ENCODE results near the gene PARD3B.

The PARD3B gene

GRCh38 chr2:205166745-205167144 lies 621.5 kb downstream of the PARD3B start:
- Histone ChIP-seq H3K36me3 (ENCODE audit: insufficient read depth, insufficient read length, low read length) (no peaks in the 10 kb centered on the region), H3K4me1 (ENCODE audit: insufficient read depth, insufficient read length) (no peaks in the 10 kb centered on the region), H3K9me3 (ENCODE audit: insufficient read depth, low read length) (no peaks in the 10 kb centered on the region), H3K9ac (ENCODE audit: insufficient read length, low read depth) (no peak overlapping the region), H3K27me3 (ENCODE audit: insufficient read depth, insufficient read length) (no peaks in the 10 kb centered on the region), H3K4me3 (ENCODE audit: insufficient read length, low read depth) (no peak overlapping the region)
- DNase-seq (ENCODE audit: low read depth, low spot score), result no peak
- no peak for TF ChIP-seq SUZ12 (IDR thresholded peaks at IDR 0.05; ENCODE audit: extremely low read depth, insufficient read depth, insufficient read length)
- no peak for TF ChIP-seq ZNF274 (IDR thresholded peaks at IDR 0.05; ENCODE audit: low read depth, low read length)
- no peak for TF ChIP-seq YY1 (IDR thresholded peaks at IDR 0.05; ENCODE audit: insufficient read depth, insufficient read length)

- H3K27me3 ChIP-seq (ENCODE audit: insufficient read depth, insufficient read length), result no peaks in the 10 kb centered on the region
- H3K36me3 ChIP-seq (ENCODE audit: insufficient read depth, insufficient read length, low read length), result no peaks in the 10 kb centered on the region
- H3K9me3 ChIP-seq (ENCODE audit: insufficient read depth, low read length), result no peaks in the 10 kb centered on the region
- TF ChIP-seq ZNF274 (IDR thresholded peaks at IDR 0.05; ENCODE audit: low read depth, low read length) (no peak), YY1 (IDR thresholded peaks at IDR 0.05; ENCODE audit: insufficient read depth, insufficient read length) (no peak), SUZ12 (IDR thresholded peaks at IDR 0.05; ENCODE audit: extremely low read depth, insufficient read depth, insufficient read length) (no peak)
- DNase-seq (ENCODE audit: low read depth, low spot score), result no peak
- no peak overlapping the region for H3K4me3 ChIP-seq (ENCODE audit: insufficient read length, low read depth)
- H3K4me1 ChIP-seq (ENCODE audit: insufficient read depth, insufficient read length), result no peaks in the 10 kb centered on the region
- no peak overlapping the region for H3K9ac ChIP-seq (ENCODE audit: insufficient read length, low read depth)
Observed at GRCh38 chr2:205169012-205169411, 623.7 kb downstream of the PARD3B start.

- Histone ChIP-seq H3K4me1 (ENCODE audit: insufficient read depth, insufficient read length) (no peaks in the 10 kb centered on the region), H3K27me3 (ENCODE audit: insufficient read depth, insufficient read length) (no peaks in the 10 kb centered on the region), H3K9me3 (ENCODE audit: insufficient read depth, low read length) (no peaks in the 10 kb centered on the region), H3K36me3 (ENCODE audit: insufficient read depth, insufficient read length, low read length) (no peaks in the 10 kb centered on the region), H3K4me3 (ENCODE audit: insufficient read length, low read depth) (no peak overlapping the region), H3K9ac (ENCODE audit: insufficient read length, low read depth) (no peak overlapping the region)
- TF ChIP-seq SUZ12 (IDR thresholded peaks at IDR 0.05; ENCODE audit: extremely low read depth, insufficient read depth, insufficient read length), result no peak
- TF ChIP-seq YY1 (IDR thresholded peaks at IDR 0.05; ENCODE audit: insufficient read depth, insufficient read length), result no peak
- no peak for TF ChIP-seq ZNF274 (IDR thresholded peaks at IDR 0.05; ENCODE audit: low read depth, low read length)
- DNase-seq (ENCODE audit: low read depth, low spot score), result no peak
Observed at GRCh38 chr2:205169464-205169863, 624.2 kb downstream of the PARD3B start.

GRCh38 chr2:205170399-205170798 lies 625.1 kb downstream of the PARD3B start:
- no peaks in the 10 kb centered on the region for H3K9me3 ChIP-seq (ENCODE audit: insufficient read depth, low read length)
- H3K4me3 ChIP-seq (ENCODE audit: insufficient read length, low read depth), result no peak overlapping the region
- DNase-seq (ENCODE audit: low read depth, low spot score), result no peak
- H3K27me3 ChIP-seq (ENCODE audit: insufficient read depth, insufficient read length), result no peaks in the 10 kb centered on the region
- TF ChIP-seq ZNF274 (IDR thresholded peaks at IDR 0.05; ENCODE audit: low read depth, low read length), result no peak
- TF ChIP-seq YY1 (IDR thresholded peaks at IDR 0.05; ENCODE audit: insufficient read depth, insufficient read length), result no peak
- TF ChIP-seq SUZ12 (IDR thresholded peaks at IDR 0.05; ENCODE audit: extremely low read depth, insufficient read depth, insufficient read length), result no peak
- no peaks in the 10 kb centered on the region for H3K4me1 ChIP-seq (ENCODE audit: insufficient read depth, insufficient read length)
- H3K9ac ChIP-seq (ENCODE audit: insufficient read length, low read depth), result no peak overlapping the region
- no peaks in the 10 kb centered on the region for H3K36me3 ChIP-seq (ENCODE audit: insufficient read depth, insufficient read length, low read length)

- H3K4me1 ChIP-seq (ENCODE audit: insufficient read depth, insufficient read length), result no peaks in the 10 kb centered on the region
- H3K4me3 ChIP-seq (ENCODE audit: insufficient read length, low read depth), result no peak overlapping the region
- DNase-seq (ENCODE audit: low read depth, low spot score), result no peak
- TF ChIP-seq ZNF274 (IDR thresholded peaks at IDR 0.05; ENCODE audit: low read depth, low read length) (no peak), SUZ12 (IDR thresholded peaks at IDR 0.05; ENCODE audit: extremely low read depth, insufficient read depth, insufficient read length) (no peak), YY1 (IDR thresholded peaks at IDR 0.05; ENCODE audit: insufficient read depth, insufficient read length) (no peak)
- no peaks in the 10 kb centered on the region for H3K36me3 ChIP-seq (ENCODE audit: insufficient read depth, insufficient read length, low read length)
- no peaks in the 10 kb centered on the region for H3K9me3 ChIP-seq (ENCODE audit: insufficient read depth, low read length)
- H3K9ac ChIP-seq (ENCODE audit: insufficient read length, low read depth), result no peak overlapping the region
- no peaks in the 10 kb centered on the region for H3K27me3 ChIP-seq (ENCODE audit: insufficient read depth, insufficient read length)
Observed at GRCh38 chr2:205171261-205171940, 626.1 kb downstream of the PARD3B start.

- Histone ChIP-seq H3K27me3 (ENCODE audit: insufficient read depth, insufficient read length) (no peaks in the 10 kb centered on the region), H3K9me3 (ENCODE audit: insufficient read depth, low read length) (no peaks in the 10 kb centered on the region), H3K4me3 (ENCODE audit: insufficient read length, low read depth) (no peak overlapping the region), H3K36me3 (ENCODE audit: insufficient read depth, insufficient read length, low read length) (no peaks in the 10 kb centered on the region), H3K4me1 (ENCODE audit: insufficient read depth, insufficient read length) (no peaks in the 10 kb centered on the region), H3K9ac (ENCODE audit: insufficient read length, low read depth) (no peak overlapping the region)
- no peak for TF ChIP-seq ZNF274 (IDR thresholded peaks at IDR 0.05; ENCODE audit: low read depth, low read length)
- TF ChIP-seq SUZ12 (IDR thresholded peaks at IDR 0.05; ENCODE audit: extremely low read depth, insufficient read depth, insufficient read length), result no peak
- TF ChIP-seq YY1 (IDR thresholded peaks at IDR 0.05; ENCODE audit: insufficient read depth, insufficient read length), result no peak
- DNase-seq (ENCODE audit: low read depth, low spot score), result no peak
Observed at GRCh38 chr2:205175831-205176230, 630.6 kb downstream of the PARD3B start.

GRCh38 chr2:205176546-205176945 lies 631.3 kb downstream of the PARD3B start:
- no peak for DNase-seq (ENCODE audit: low read depth, low spot score)
- TF ChIP-seq YY1 (IDR thresholded peaks at IDR 0.05; ENCODE audit: insufficient read depth, insufficient read length) (no peak), ZNF274 (IDR thresholded peaks at IDR 0.05; ENCODE audit: low read depth, low read length) (no peak), SUZ12 (IDR thresholded peaks at IDR 0.05; ENCODE audit: extremely low read depth, insufficient read depth, insufficient read length) (no peak)
- Histone ChIP-seq H3K4me1 (ENCODE audit: insufficient read depth, insufficient read length) (no peaks in the 10 kb centered on the region), H3K9ac (ENCODE audit: insufficient read length, low read depth) (no peak overlapping the region), H3K9me3 (ENCODE audit: insufficient read depth, low read length) (no peaks in the 10 kb centered on the region), H3K27me3 (ENCODE audit: insufficient read depth, insufficient read length) (no peaks in the 10 kb centered on the region), H3K4me3 (ENCODE audit: insufficient read length, low read depth) (no peak overlapping the region), H3K36me3 (ENCODE audit: insufficient read depth, insufficient read length, low read length) (no peaks in the 10 kb centered on the region)

Measured in NT2/D1 (cell line).